A172 (cell line): ENCODE measurements around the gene FRMD4A. TPM values are rescaled to one million over a fixed set of nuclear protein-coding genes. Genes with fewer than 3 reads are reported as not detected.

Source experiments
- DNase-seq: peaks from one replicate; pipeline ENCODE4 v3.0.0-alpha.2; 2015; ENCODE audit warnings: low spot score
- total RNA-seq: library from RNA; depleted of rRNA; stranded (reverse); fragments of >200 nt; shearing (Covaris generic); gene quantifications from 2 replicates; pipeline ENCODE4 v1.2.3, GENCODE V29; 2014

FRMD4A gene
- total RNA-seq, 1 experiment from 2014 or later = 24.1 TPM

DNA sequence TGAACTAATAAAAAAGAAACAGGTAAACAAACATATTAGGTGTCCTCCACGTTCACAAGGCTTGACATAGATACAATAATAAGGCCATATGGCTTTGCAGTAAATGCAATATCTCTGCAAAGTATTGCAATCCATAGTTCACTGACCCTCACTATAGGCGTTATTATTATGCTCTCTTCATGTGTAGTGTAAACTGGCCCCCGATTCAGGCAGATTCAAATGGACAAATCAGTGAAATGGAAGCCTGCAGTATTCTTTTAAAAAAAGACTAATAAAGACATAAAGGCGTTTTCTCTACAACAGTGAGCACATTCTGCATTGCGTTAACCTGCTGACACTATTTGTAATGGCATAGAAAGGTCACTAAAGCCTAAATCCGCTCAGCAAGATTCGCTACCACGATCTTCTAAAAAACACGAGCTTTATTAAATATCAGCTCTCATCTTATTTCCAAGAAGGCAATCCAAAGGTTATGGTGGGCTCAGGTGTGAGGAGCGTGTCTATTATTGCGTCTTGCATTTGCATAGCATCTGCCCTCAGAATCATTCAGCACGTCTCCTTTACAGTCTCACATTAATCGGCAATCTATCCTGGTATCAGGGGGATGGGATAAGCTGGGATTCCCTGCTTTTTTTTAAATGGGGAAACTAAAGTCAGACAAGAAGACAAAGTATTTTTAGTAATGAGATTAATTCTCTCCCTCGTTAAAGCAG is 36.2 kb downstream of the FRMD4A start:
- DNase-seq = no peak

DNA sequence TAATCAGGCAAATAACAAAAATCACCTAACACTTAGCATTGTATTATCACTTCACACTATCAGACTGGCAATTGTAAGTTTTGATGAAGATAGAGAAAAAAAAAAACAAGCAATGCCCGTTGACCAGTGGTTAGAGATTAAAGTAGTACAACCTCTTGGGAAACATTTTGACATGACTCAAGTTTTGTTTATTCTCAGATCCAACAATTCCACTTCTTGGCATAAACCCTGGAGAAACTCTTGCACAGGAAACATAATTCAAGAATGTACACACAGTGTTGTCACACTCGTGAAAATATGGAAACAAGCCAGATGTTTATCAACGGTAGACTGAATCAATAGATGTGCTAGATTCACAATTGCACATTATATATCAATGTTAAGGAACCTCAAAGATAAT is 37.2 kb downstream of the FRMD4A start:
- DNase-seq = no peak

DNA sequence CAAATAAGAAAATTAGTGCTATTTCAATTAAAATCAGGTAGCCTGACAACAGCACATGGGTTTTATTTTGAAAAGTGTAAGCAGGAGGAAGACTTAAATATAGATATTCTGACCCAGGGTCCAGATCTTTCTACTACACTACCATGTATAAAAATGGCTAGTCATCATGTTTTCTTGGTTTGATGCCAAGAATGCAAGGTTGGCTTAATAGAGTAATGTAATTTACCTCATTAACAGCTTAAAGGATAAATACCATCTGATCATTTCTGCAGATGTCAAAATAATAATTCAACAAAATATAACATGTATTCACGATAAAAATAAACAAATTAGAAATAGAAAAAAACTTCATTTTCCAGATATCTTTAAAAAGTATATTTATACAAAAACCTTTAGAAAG is 39.4 kb downstream of the FRMD4A start:
- no peak for DNase-seq

DNA sequence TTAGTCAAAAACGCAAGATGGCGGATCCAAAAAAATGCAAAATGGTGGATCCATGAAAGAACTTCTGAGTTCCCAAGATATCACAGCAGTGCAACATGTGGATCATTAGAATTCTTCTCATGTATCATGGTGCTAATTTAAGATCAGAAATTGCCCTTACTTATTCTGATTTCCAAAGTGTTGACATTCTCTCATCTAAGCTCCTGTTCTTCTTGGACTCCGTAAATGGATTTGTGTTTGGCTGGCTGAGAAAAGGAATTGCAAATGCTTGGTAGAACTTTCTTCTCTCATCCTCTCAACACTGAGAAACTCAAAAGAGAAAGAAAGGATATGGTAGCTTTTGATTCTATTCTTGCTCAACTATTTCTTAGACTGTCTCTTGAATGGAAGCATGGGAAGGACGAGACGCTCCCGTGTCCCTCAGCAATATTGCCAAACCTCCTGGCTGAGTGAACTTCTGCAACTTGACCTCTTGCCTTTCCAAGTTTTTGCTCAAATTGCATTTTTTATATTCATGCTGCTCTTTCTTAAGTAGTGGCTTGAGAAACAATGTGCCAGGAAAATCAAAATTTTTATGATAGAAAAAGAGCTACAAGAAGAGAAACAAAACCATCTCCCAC is 44.7 kb downstream of the FRMD4A start:
- no peak for DNase-seq

DNA sequence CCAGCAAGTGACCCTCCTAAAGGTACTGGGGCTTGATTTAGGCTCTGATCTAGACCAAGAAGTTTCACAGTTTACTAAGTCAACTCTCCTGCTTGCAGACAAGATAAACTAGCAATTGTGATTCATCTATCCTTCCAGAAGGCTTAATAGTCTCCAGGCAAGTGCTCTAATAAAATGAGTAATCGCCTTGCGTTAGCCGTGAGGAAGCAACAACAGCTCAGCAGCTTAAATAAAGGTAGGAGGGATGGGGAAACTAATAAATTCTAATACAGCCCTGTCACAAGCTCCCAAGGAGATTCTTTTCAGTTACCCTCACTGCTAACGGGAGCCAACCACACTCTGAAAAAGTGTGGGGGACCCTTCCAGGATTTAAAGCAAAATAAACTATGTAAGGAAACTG is 48.4 kb downstream of the FRMD4A start:
- peak; percentile 61 for DNase-seq

DNA sequence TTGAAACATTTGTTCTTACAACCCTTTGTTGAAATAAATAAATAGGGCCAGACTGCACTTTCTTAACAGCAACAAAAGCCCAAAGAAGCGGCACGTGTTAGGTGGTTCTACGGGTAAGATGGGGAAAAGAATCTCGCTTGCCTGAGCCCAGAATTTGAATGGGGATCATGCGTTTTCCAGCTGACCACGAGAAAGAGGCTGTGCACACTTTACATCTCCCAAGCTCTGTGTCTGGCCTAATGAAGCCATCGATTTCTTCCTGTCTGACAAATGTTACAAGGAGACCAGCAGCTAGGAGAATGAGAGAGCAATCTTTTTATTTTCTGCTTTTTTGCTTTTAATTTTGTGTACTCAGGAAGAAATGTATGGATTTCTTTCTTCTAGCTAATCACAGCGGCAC is 52.2 kb downstream of the FRMD4A start:
- DNase-seq = no peak

DNA sequence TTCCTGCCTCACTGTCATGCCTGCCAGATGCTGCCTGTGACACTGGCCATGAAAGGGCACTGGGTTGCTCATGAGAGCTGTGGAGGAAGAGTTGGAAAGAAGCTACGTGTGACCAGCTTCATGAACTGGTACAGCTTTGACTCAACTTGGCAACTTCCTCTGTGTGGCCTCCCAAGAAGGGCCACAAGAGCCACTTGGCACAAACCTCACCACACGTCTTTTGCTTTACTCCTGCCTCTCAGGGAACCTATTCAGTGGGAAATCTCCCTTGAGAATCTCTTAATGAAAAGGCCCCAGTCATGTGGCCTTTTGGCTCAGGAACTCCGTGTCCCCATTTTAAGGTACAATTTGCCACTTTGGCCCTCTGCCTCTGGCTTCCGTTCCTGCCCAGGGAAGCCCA is 54.5 kb downstream of the FRMD4A start:
- no peak for DNase-seq

DNA sequence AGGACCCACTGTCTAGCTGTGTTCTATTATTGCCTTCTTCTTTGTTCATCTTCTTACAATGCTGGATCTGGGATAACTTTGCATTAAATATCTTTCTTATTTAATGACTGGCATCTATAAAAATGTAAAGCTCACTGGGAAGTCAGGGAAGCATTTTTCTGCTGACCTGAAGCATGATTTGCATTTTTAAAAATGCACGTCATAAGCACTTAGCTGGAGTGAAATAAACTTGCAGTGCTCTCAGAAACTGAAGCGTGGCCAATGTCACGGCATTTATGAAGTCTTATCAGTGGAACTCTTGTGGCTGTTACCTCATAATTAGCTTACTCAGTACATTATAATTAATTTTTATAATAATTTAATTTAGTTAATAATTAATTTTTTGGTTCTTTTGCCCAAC is 59.1 kb downstream of the FRMD4A start:
- no peak for DNase-seq

DNA sequence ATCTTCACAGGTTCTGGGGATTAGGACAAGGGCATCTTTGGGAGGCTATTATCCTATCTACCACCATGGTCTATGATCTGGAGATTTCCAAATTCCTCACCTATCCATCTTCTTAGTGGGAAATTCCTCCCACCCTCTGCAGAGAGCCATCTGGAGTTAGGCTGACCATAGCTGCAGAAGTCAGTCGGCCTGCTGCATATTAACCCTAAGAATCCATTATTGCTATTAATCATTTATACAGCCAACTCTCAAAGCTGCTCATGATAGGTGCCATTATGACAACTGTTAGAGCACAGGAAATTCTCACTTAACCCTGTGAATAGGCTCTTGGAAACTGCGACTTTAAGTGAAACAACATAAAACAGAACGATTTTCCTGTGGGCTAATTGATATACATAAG is 60.4 kb downstream of the FRMD4A start:
- DNase-seq = no peak

DNA sequence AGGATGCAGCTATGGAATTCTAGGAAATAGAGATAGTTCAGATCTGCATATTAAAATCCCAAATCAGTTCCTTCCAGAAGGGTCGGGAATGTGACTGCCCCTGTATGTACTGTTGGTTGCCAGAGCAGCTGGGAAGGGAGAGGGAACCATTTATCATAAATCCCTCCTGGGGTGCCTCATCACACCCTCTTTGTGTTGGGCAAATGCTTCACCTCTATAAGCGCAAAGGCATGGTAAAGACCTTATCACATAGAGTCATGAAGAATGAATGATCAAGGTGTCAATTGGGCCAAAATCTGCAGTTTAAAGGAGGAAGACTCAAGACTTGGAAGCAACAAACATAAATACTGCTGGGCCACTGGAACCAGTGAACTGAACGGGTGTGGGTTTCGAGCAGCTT is 65.0 kb downstream of the FRMD4A start:
- no peak for DNase-seq

DNA sequence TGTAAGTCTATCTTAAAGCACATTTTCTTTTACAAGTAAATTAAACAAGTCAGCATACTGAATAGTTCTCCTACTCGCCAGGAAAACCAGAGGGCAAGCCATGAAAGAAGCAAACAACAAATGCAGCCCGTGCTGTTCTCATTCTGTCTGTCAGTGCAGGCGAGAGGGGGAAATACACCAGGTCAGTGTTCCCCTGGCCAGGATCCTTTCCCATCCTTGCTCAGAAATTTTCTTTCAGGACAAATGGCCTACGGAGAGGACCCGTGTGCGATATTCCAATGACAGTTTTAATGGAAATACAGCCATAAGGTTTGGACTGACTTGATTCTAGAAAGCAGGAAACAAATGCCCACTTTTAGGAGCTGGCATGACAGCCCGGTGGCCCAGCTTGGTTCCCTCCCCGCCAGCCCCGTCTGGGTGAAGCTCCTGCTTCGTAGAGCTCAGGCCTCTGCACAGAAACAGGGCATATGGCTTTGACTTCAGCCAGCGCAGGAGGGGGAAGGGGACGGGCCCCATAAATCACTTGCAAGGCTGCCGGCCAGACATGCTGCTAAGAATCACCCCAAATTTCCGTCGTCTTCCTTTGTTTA is 67.8 kb downstream of the FRMD4A start:
- DNase-seq = no peak

DNA sequence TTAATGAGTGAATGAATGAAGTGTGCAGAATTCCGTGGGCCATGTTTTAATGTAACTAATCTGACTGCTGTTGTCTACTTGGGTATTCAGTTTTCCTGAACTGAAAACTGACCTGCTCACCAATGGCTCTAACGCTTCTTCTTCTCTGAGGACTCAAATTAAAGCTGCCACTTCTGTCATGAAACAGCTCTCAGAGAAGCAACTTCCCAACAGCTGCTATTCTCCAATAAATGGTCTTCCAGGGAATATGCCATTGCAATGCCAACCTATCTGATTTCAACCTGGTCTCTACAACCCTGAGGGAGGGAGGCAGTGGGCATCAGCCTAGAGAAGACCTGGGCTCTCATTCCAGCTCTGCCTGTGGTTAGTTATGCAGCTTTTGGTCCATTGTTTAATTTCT is 69.4 kb downstream of the FRMD4A start:
- no peak for DNase-seq

DNA sequence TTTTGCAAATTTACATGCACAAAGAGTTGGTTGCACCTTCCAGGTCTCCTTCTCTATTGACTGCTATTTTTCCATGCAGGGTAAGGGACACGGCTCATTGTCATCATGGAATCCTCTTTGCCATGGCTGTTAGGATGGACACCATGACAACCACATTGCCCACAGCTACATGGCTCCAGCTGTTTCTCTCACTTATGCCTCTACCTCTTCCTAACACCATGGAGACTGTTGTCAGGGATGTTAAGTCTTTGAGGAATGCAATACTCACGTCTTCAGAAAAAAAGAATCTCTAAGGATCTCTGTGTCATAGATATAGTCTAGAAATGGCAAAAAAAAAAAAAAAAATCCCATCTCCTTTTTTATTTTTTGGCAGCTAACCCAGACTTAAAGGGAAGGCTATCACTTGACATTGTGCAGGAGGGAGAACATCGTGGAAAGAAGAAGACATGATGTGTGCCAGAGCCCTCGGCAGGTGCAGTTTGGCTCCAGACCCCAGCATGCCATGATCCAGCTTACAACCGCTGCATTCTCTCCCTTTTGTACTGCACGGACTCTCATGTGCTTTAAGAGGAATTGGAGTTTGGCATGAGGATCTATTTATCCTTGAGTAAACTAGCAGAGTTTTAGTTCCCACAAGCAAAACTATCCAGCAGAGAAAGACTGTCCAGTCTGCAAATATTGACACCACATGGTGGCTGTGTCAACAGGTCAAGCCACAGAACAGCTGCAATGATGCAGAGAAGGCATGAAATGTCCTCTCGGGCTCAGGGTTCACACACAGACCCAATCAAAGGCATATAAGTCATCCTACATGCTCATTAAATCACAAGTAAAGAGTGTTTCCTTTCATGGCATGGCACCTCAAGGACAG is 70.8 kb downstream of the FRMD4A start:
- peak; percentile 80 for DNase-seq

DNA sequence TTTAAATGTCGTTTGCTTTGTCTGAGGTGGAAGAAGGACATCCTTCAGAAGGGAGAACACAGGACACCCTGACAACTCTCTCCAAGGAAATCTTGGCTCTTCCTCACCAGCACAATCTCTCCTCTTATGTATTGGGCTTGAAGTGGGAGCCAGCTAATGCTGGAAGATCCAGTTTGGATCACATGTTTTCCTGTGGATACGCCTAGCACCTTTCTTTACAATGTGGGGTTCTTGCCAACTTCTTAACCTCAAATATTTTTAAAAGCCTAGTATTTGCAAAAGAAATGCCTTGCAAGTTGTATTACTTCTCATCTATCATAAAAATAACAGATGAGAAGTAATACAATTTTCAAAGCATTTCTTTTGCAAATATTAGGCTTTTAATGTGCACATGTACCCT is 76.4 kb downstream of the FRMD4A start:
- DNase-seq = peak; percentile 70

DNA sequence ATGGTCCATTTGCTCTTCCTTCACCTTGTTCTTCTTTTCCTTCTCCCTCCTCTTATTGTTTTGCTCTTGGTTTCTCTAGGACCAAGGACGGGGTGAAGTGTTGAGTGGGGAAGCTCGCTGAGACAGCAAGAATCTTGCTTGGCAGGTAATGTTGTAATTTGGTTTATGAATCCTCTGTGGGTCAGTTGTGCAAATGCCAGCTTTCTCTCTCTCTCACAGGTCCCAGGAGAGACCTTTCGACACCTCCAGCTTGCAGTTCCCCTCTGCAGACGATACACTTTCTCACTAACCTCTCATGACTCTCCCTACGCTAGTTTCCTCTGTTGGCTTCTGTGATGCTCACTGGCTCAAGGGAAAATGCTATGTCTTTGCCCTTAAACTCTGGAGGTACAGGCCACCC is 77.0 kb downstream of the FRMD4A start:
- DNase-seq = no peak

DNA sequence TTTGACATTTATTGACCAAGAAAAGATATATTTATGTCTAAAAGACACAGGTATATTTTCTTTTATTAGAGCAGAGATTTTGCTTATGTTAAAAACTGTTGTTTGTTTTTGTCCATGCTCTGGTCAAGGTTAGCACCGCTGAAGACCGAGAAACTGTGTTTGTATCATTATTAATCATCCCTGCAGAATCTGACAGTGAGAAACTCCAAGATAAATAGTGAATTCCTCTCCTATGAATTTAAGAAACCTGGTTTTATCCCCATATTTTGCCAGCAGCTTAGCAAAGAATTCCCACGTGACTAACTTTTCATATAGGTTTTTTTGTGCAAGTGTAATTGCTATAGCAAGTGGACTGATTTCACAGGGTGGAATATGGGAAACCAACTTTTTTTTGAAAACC is 77.6 kb downstream of the FRMD4A start:
- peak; percentile 21 for DNase-seq

DNA sequence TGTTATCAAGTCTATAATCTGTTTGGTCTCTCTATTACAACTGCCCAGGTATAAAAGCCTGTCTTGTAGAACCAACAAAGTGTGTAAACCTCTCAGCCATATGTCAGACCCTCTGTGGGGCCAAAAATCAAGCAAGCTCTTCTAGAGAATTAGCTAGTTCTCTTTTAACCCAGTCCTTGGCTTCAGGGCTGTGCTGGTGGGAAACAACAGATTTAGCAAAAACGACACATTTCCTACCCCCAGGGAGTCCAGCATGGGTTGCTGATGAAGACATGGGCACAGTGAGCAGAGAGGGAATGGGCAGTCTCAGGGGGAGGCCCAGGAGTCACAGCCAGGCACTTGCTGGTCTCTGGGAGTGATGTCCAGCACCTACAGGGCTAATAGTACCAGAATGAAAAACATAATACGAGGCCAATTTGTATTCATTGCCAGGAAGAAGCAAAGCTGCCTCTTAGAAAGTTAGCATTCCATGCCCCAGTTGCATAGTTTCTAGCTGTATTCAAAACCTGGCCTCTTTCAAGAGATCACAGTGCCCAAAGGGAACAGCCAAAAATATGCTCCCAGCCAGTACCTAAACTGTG is 80.1 kb downstream of the FRMD4A start:
- DNase-seq = no peak

DNA sequence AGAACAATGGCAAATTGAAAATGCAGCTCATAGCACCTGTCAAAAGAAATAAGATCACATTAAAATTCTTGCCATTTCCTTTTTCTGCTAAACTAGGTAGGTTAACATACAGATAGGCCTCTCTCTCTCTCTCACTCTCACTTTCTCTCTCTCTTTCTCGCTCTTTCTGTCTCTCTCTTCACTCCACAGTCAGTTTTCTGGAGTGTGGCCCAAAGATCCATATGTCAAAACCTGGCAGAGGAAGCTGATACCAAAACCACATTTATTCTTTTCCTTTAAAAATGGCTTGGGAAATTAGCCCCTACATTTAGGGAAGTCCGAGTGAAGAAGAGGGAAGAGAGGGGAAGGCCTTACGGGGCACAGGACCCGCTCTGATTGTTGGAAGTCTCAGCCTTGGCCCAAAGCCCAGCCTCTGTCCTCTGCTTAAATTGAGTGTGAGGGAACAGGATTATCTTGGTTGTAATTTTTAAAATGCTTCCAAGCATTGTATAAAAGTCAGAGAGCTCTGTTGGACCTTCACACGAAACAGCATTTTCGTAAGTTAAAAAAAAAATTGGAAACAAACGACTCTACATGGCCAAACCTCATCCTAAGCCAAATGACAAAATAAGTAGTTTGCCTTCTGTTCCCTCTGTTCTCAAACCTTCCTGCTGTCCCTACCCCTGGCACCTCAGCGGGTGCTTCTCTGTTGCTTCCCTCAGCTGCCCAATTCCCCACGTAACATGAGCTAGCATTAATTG is 83.2 kb downstream of the FRMD4A start:
- DNase-seq = no peak

DNA sequence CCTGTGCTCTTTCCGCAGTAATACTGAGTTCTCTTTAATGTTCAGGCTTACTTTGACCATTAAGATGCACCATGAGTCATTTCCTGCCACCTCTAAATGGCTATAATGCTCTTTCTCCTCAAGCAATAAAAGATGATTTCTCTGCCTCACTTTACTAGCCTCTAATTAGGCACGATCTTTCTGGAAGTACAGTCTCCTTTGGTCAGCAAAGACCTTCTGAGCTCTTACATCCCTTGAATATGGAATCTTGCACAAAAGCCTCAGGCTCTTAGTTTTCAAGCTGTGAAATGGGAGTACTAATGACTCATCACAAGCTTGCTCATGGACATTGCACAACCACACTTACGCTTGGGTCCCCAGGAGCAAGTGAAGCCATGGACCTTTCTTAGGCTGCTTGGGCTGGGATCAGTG is 85.9 kb downstream of the FRMD4A start:
- peak; percentile 84 for DNase-seq

DNA sequence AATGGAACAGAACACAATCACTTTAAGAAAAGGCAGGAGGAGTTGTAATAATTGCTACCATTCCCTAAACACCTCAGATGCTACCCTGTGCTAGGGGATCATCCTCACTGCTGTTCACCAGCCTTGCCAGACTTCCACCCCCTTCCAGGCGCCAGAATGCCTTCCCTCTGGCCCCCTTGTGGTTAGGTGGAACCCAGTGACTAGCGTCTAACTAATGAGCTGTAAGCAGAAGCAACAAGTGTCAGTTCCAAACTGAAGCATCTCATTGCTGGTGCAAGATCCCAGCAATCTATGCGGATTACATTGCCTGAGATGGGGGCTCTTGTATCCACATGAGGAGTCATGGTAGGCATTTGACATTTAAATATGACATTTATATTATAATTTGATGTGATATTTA is 86.6 kb downstream of the FRMD4A start:
- peak; percentile 65 for DNase-seq

DNA sequence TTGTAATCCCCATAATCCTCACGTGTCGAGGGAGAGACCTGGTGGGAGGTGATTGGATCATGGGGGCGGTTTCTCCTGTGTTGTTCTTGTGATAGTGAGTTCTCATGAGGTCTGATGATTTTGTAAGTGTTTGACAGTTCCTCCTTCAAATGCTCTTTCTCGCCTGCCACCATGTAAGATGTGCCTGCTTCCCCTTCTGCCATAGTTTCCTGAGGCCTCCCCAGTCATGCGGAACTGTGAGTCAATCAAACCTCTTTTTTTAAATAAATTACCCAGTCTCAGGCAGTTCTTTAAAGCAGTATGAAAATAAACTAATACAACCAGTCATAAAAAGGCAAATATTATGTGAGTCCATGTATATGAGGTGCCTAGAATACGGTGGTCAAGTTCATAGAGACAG is 87.5 kb downstream of the FRMD4A start:
- DNase-seq = no peak
